ENCODE measurements around the gene AAK1.

AAK1 gene

DNA sequence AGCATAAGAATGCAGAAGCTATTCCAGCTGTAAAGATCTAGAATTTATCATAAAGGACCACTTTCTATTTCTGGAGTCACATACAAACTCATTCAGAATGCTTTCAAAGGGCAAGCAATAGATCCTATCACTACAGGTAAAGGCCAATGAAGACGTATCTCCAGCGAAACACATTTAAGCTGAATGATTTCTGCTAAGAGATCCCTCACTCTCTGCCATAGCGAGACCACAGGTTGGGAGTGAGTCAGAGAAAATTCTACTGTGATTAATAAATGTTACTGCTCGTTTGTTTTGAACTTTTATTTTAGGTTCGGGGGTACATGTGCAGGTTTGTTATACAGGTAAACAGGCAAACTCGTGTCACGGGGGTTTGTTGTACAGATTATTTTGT, 133.8 kb downstream of the AAK1 start:
- H3K9ac ChIP-seq (ENCODE audit: low read depth in 1 of 2, low read length in 2 of 2) = no peak overlapping the region
- H3K4me1 ChIP-seq (ENCODE audit: control insufficient read depth in 2 of 2, insufficient read depth in 2 of 2, low read length in 2 of 2) = peaks cover 0 to 3% of the 10 kb centered on the region in 2 donors
- H3K36me3 ChIP-seq (ENCODE audit: control insufficient read depth in 2 of 2, insufficient read depth in 2 of 2, low read length in 2 of 2) = peaks cover 37 to 48% of the 10 kb centered on the region in 2 donors
- H3K4me3 ChIP-seq (ENCODE audit: low read length in 2 of 2) = no peak overlapping the region
- no peaks in the 10 kb centered on the region for H3K27me3 ChIP-seq (ENCODE audit: control insufficient read depth in 2 of 2, insufficient read depth in 2 of 2, low read length in 2 of 2)
- H3K9me3 ChIP-seq (ENCODE audit: control insufficient read depth in 2 of 2, low read length in 2 of 2) = no peaks in the 10 kb centered on the region
- no peak overlapping the region for H3K27ac ChIP-seq (ENCODE audit: low read depth in 2 of 2, low read length in 2 of 2)

DNA sequence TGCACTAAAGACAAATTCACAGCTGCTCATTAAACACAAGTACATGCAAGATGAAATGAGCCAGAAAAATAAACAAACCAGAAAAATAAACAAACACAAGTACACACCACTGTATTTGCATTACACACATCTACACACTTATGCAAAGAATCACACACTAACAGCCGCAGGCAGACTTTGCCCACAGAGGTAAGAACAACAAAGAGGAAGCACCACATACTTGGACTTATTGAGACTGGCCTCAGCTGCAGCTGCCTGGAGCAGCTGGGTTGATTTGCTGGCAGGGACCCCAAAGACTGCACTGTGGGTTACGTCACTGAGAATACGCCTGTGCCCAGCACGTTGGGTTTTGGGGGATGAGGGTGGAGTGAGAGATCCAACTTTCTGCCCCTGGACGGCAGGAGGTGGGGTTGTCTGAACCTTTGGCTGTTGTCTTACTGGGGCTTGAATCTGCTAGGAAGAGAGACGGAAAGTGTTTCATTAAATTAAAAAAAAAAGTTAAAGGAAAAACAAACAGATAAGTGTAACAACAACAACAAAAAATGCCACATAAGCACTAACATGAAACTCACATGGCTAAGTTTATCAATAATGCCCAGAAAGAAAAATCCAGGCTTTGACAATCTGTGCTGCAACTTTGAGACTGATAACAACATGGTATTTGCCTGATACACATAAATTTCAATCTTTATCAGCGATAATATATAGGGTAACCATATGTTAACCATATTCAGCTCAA, 134.4 kb downstream of the AAK1 start:
- H3K4me3 ChIP-seq (ENCODE audit: low read length in 2 of 2) = no peak overlapping the region
- peaks cover 0 to 3% of the 10 kb centered on the region in 2 donors for H3K4me1 ChIP-seq (ENCODE audit: control insufficient read depth in 2 of 2, insufficient read depth in 2 of 2, low read length in 2 of 2)
- no peak overlapping the region for H3K27ac ChIP-seq (ENCODE audit: low read depth in 2 of 2, low read length in 2 of 2)
- H3K9me3 ChIP-seq (ENCODE audit: control insufficient read depth in 2 of 2, low read length in 2 of 2) = no peaks in the 10 kb centered on the region
- peaks cover 31 to 43% of the 10 kb centered on the region in 2 donors for H3K36me3 ChIP-seq (ENCODE audit: control insufficient read depth in 2 of 2, insufficient read depth in 2 of 2, low read length in 2 of 2)
- H3K27me3 ChIP-seq (ENCODE audit: control insufficient read depth in 2 of 2, insufficient read depth in 2 of 2, low read length in 2 of 2) = no peaks in the 10 kb centered on the region
- no peak overlapping the region for H3K9ac ChIP-seq (ENCODE audit: low read depth in 1 of 2, low read length in 2 of 2)

DNA sequence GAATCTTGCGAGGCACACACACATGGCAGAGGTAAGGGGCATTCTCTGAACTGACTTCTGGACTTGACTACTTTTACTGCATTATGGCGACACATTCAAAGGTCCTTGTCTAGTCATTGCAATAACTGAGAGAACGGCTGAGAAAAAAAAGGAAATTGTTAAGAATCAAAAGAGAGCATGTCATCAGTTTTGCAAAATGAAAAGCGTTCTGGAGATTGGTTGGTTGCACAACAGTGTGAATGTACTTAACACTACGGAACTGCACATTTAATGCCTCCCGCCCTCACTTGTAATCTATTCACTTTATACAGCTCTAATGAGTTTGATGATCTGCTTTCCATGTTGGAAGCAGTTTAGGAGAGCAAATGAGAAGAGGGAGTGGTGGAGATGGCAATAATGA, 137.8 kb downstream of the AAK1 start:
- Histone ChIP-seq H3K4me1 (ENCODE audit: control insufficient read depth in 2 of 2, insufficient read depth in 2 of 2, low read length in 2 of 2) (peaks cover 2 to 3% of the 10 kb centered on the region in 2 donors), H3K9me3 (ENCODE audit: control insufficient read depth in 2 of 2, low read length in 2 of 2) (no peaks in the 10 kb centered on the region)

DNA sequence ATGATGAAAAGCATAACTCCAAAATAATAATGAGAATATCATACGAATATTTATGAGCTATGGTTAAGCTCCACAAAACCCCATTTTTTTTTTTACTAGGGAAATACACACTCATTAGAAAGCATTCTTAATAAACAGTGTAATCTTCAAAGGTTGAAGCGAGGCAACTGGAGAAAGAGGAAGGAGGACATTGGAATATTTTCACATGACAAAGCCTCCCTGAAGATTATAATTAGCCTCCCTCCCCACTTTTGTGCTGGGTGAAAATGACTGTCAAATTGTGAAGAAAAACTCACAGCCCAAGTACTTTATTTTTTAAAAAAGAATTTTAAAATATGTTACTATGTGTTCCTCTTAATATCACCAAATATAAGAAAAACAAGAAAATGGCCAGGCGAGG, 142.2 kb downstream of the AAK1 start:
- H3K4me1 ChIP-seq (ENCODE audit: control insufficient read depth in 2 of 2, insufficient read depth in 2 of 2, low read length in 2 of 2) = peaks cover 2 to 3% of the 10 kb centered on the region in 2 donors
- no peaks in the 10 kb centered on the region for H3K27me3 ChIP-seq (ENCODE audit: control insufficient read depth in 2 of 2, insufficient read depth in 2 of 2, low read length in 2 of 2)
- H3K9ac ChIP-seq (ENCODE audit: low read depth in 1 of 2, low read length in 2 of 2) = no peak overlapping the region
- H3K9me3 ChIP-seq (ENCODE audit: control insufficient read depth in 2 of 2, low read length in 2 of 2) = no peaks in the 10 kb centered on the region
- no peak overlapping the region for H3K27ac ChIP-seq (ENCODE audit: low read depth in 2 of 2, low read length in 2 of 2)
- peaks cover 6 to 14% of the 10 kb centered on the region in 2 donors for H3K36me3 ChIP-seq (ENCODE audit: control insufficient read depth in 2 of 2, insufficient read depth in 2 of 2, low read length in 2 of 2)
- H3K4me3 ChIP-seq (ENCODE audit: low read length in 2 of 2) = no peak overlapping the region

More for the DNA sequence above, 137.8 kb downstream of the AAK1 start:
- no peaks in the 10 kb centered on the region for H3K27me3 ChIP-seq (ENCODE audit: control insufficient read depth in 2 of 2, insufficient read depth in 2 of 2, low read length in 2 of 2)
- H3K36me3 ChIP-seq (ENCODE audit: control insufficient read depth in 2 of 2, insufficient read depth in 2 of 2, low read length in 2 of 2) = peaks cover 16 to 19% of the 10 kb centered on the region in 2 donors
- no peak overlapping the region for H3K4me3 ChIP-seq (ENCODE audit: low read length in 2 of 2)
- no peak overlapping the region for H3K27ac ChIP-seq (ENCODE audit: low read depth in 2 of 2, low read length in 2 of 2)
- no peak overlapping the region for H3K9ac ChIP-seq (ENCODE audit: low read depth in 1 of 2, low read length in 2 of 2)

DNA sequence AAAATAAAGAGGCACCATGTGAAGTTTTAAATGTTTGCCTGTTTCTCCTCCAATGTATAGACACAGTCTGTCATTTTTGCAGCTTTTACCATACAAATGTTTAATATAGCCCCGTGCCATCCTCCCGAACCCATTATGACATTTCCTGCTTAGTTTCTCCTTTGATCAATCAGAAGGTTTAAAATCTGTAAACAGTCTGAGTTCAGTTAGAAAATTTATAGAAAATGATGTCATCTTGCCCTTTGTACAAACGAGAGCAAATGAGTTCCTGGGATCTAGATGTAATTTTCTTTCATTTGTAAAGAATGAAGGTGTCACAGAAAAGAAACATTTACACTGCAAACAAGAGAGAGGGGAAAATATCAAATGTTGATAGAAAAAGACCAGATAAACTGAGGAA, 143.6 kb downstream of the AAK1 start:
- Histone ChIP-seq H3K27me3 (ENCODE audit: control insufficient read depth in 2 of 2, insufficient read depth in 2 of 2, low read length in 2 of 2) (no peaks in the 10 kb centered on the region), H3K27ac (ENCODE audit: low read depth in 2 of 2, low read length in 2 of 2) (peak overlapping the region in 1 of 2 donors; percentile 9), H3K9me3 (ENCODE audit: control insufficient read depth in 2 of 2, low read length in 2 of 2) (no peaks in the 10 kb centered on the region), H3K36me3 (ENCODE audit: control insufficient read depth in 2 of 2, insufficient read depth in 2 of 2, low read length in 2 of 2) (peaks cover 0 to 8% of the 10 kb centered on the region in 2 donors), H3K4me1 (ENCODE audit: control insufficient read depth in 2 of 2, insufficient read depth in 2 of 2, low read length in 2 of 2) (peaks cover 2 to 3% of the 10 kb centered on the region in 2 donors), H3K4me3 (ENCODE audit: low read length in 2 of 2) (no peak overlapping the region), H3K9ac (ENCODE audit: low read depth in 1 of 2, low read length in 2 of 2) (no peak overlapping the region)

DNA sequence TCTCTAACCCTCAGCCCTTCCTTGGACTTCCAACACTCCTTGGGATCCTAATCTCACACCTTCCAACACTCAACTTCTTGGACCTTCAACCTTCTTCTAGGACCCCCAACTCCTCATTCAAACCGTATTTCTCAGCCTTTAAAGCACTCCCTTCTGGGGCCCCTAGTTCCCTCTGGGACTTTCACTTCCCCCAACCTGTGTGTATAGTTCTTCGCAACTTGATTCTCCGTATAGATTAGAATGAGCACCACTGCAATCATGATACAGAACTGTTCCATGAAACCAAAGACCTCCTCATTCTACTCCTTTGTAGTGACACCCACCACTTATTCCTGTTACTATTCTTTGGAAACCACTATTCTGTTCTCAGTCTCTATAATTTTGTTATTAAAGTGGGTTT, 144.3 kb downstream of the AAK1 start:
- Histone ChIP-seq H3K36me3 (ENCODE audit: control insufficient read depth in 2 of 2, insufficient read depth in 2 of 2, low read length in 2 of 2) (peaks cover 0 to 8% of the 10 kb centered on the region in 2 donors), H3K4me3 (ENCODE audit: low read length in 2 of 2) (no peak overlapping the region)

DNA sequence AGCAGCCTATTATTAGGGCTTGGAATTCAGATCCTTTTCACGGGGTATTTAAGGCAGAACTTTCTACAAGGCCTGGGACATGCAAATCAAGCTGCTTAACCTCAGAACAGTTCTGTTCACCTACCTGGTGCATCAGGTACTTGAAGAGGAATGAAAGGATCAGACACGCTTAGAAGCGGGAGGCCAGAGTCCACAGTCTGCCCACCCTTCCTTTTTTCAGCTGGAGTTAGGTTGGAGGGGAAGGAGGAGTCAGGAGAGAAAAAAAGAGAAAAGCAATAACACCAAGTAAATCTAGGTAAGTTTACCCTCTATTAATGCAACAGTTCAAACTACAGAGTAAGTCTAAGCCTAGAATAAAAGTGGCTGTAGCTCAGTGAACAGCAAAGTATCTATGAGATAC, 147.7 kb downstream of the AAK1 start:
- peaks cover 4 to 5% of the 10 kb centered on the region in 2 donors for H3K36me3 ChIP-seq (ENCODE audit: control insufficient read depth in 2 of 2, insufficient read depth in 2 of 2, low read length in 2 of 2)
- H3K4me1 ChIP-seq (ENCODE audit: control insufficient read depth in 2 of 2, insufficient read depth in 2 of 2, low read length in 2 of 2) = peaks cover 11 to 15% of the 10 kb centered on the region in 2 donors
- H3K27ac ChIP-seq (ENCODE audit: low read depth in 2 of 2, low read length in 2 of 2) = no peak overlapping the region
- no peak overlapping the region for H3K4me3 ChIP-seq (ENCODE audit: low read length in 2 of 2)
- H3K9ac ChIP-seq (ENCODE audit: low read depth in 1 of 2, low read length in 2 of 2) = no peak overlapping the region
- no peaks in the 10 kb centered on the region for H3K27me3 ChIP-seq (ENCODE audit: control insufficient read depth in 2 of 2, insufficient read depth in 2 of 2, low read length in 2 of 2)
- no peaks in the 10 kb centered on the region for H3K9me3 ChIP-seq (ENCODE audit: control insufficient read depth in 2 of 2, low read length in 2 of 2)

More for the DNA sequence above, 144.3 kb downstream of the AAK1 start:
- peaks cover 2 to 3% of the 10 kb centered on the region in 2 donors for H3K4me1 ChIP-seq (ENCODE audit: control insufficient read depth in 2 of 2, insufficient read depth in 2 of 2, low read length in 2 of 2)
- H3K27ac ChIP-seq (ENCODE audit: low read depth in 2 of 2, low read length in 2 of 2) = no peak overlapping the region
- no peak overlapping the region for H3K9ac ChIP-seq (ENCODE audit: low read depth in 1 of 2, low read length in 2 of 2)
- H3K9me3 ChIP-seq (ENCODE audit: control insufficient read depth in 2 of 2, low read length in 2 of 2) = no peaks in the 10 kb centered on the region
- H3K27me3 ChIP-seq (ENCODE audit: control insufficient read depth in 2 of 2, insufficient read depth in 2 of 2, low read length in 2 of 2) = no peaks in the 10 kb centered on the region

DNA sequence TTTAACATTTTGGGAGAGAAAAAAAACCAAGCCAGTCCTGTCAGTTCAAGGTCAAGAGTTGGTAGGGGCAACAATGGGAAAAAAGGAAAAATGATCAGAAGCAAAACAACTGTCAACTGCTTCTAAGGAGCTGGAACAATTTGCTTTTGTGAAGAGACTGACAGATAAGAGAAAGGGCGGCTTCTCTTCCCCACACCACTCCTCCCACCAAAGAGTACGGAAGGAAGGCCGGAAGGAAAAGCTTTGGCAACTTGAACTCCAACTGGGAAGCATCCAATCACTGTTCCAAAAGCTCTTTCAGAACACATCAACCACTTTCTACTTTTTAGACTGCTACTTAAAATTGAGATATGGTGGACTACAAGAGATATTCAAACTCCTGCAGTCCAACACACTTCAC, 148.5 kb downstream of the AAK1 start:
- Histone ChIP-seq H3K27me3 (ENCODE audit: control insufficient read depth in 2 of 2, insufficient read depth in 2 of 2, low read length in 2 of 2) (no peaks in the 10 kb centered on the region), H3K4me3 (ENCODE audit: low read length in 2 of 2) (no peak overlapping the region), H3K9me3 (ENCODE audit: control insufficient read depth in 2 of 2, low read length in 2 of 2) (no peaks in the 10 kb centered on the region), H3K4me1 (ENCODE audit: control insufficient read depth in 2 of 2, insufficient read depth in 2 of 2, low read length in 2 of 2) (peaks cover 10 to 14% of the 10 kb centered on the region in 2 donors), H3K36me3 (ENCODE audit: control insufficient read depth in 2 of 2, insufficient read depth in 2 of 2, low read length in 2 of 2) (peaks cover 5 to 6% of the 10 kb centered on the region in 2 donors), H3K9ac (ENCODE audit: low read depth in 1 of 2, low read length in 2 of 2) (no peak overlapping the region), H3K27ac (ENCODE audit: low read depth in 2 of 2, low read length in 2 of 2) (no peak overlapping the region)

DNA sequence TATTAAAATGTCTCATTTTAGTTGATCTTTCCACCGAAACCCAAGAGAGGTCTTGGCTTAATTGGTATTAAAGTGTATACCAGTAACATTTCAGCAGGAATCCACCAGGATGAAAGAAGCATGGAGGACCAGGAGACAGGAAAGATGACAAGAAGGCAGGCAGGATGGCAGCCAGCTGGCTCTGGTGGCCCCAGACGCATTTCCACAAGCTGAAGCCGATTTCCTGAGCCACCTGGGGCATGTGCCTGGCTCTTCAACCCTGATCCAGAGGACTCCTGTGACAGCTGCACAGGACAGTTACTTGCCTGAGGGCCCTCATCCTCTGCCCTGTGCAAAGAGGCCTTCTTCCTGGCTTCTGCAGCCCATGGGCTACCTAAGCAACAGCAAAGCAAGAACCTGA, 149.4 kb downstream of the AAK1 start:
- H3K27ac ChIP-seq (ENCODE audit: low read depth in 2 of 2, low read length in 2 of 2) = no peak overlapping the region
- no peak overlapping the region for H3K4me3 ChIP-seq (ENCODE audit: low read length in 2 of 2)
- H3K36me3 ChIP-seq (ENCODE audit: control insufficient read depth in 2 of 2, insufficient read depth in 2 of 2, low read length in 2 of 2) = peaks cover 5 to 8% of the 10 kb centered on the region in 2 donors
- H3K4me1 ChIP-seq (ENCODE audit: control insufficient read depth in 2 of 2, insufficient read depth in 2 of 2, low read length in 2 of 2) = peaks cover 8 to 14% of the 10 kb centered on the region in 2 donors
- H3K9me3 ChIP-seq (ENCODE audit: control insufficient read depth in 2 of 2, low read length in 2 of 2) = no peaks in the 10 kb centered on the region
- no peak overlapping the region for H3K9ac ChIP-seq (ENCODE audit: low read depth in 1 of 2, low read length in 2 of 2)
- no peaks in the 10 kb centered on the region for H3K27me3 ChIP-seq (ENCODE audit: control insufficient read depth in 2 of 2, insufficient read depth in 2 of 2, low read length in 2 of 2)

DNA sequence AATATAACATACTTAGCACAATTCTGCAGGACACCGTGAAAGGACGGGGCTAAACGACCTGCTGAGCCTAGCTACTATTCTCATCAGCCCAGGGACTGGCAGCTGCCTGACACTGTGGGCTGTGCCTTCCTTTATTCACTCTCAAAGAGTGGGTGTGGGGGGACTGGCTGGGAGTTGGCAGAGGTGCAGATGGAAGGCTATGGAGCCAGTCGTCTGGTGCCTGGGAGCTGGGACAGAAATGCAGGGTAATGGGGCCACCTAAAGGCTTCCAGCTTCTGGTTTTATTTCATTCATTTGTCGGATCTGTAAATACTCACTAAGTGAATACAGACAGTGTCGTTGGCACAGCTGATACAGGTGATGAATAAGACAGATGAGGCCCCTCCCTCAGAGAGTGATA, 150.3 kb downstream of the AAK1 start:
- Histone ChIP-seq H3K9ac (ENCODE audit: low read depth in 1 of 2, low read length in 2 of 2) (peak overlapping the region in 1 of 2 donors; percentile 1), H3K9me3 (ENCODE audit: control insufficient read depth in 2 of 2, low read length in 2 of 2) (no peaks in the 10 kb centered on the region), H3K4me3 (ENCODE audit: low read length in 2 of 2) (no peak overlapping the region), H3K27me3 (ENCODE audit: control insufficient read depth in 2 of 2, insufficient read depth in 2 of 2, low read length in 2 of 2) (no peaks in the 10 kb centered on the region), H3K36me3 (ENCODE audit: control insufficient read depth in 2 of 2, insufficient read depth in 2 of 2, low read length in 2 of 2) (peaks cover 7 to 8% of the 10 kb centered on the region in 2 donors), H3K4me1 (ENCODE audit: control insufficient read depth in 2 of 2, insufficient read depth in 2 of 2, low read length in 2 of 2) (peaks cover 8 to 14% of the 10 kb centered on the region in 2 donors), H3K27ac (ENCODE audit: low read depth in 2 of 2, low read length in 2 of 2) (no peak overlapping the region)

Data from mucosa of rectum (tissue), 2 donors.